Stomach (tissue), 9 donors: Measurements from ENCODE around the gene CTNNA3. TPM values are rescaled to one million over a fixed set of nuclear protein-coding genes. Genes with fewer than 3 reads are reported as not detected.

Experiments used
- DNase-seq, 2 donors: peaks; one replicate each; pipeline versions ENCODE4 v3.0.0 to v3.0.0-alpha.2; 2013 to 2019
- H3K27ac ChIP-seq, 5 donors: fragments of 200-600 bp in 4 of 5; sonication (generic) in 4 of 5; one replicate each; pipeline ENCODE4 v1.5.1; 2013 to 2019; ENCODE audit warnings: mild to moderate bottlenecking in 1 of 5, moderate library complexity in 1 of 5
- H3K27me3 ChIP-seq, 3 donors: fragments of 200-600 bp; sonication (generic); one replicate each; pipeline ENCODE4 v1.5.1; 2017 to 2019; ENCODE audit warnings: mixed run types in 1 of 3
- H3K36me3 ChIP-seq, 4 donors: fragments of 200-600 bp; sonication (generic); 1 replicate in 3 of 4; 2 replicates in 1 of 4; pipeline ENCODE4 v1.5.1; 2016 to 2019
- H3K4me1 ChIP-seq, 4 donors: fragments of 200-600 bp; sonication (generic); one replicate each; pipeline ENCODE4 v1.5.1; 2016 to 2019
- H3K4me3 ChIP-seq, 4 donors: fragments of 200-600 bp; sonication (generic) in 3 of 4; one replicate each; pipeline ENCODE4 v1.5.1; 2016 to 2019; ENCODE audit warnings: mild to moderate bottlenecking in 1 of 4
- H3K9me3 ChIP-seq, 4 donors: fragments of 200-600 bp; sonication (generic); one replicate each; pipeline ENCODE4 v1.5.1; 2016 to 2019
- CTCF ChIP-seq, 7 experiments: fragments of 450-650 bp in 4 of 7; fragments of 200-600 bp in 3 of 7; sonication (generic) in 3 of 7; IDR thresholded peaks; one replicate each; pipeline ENCODE4 v1.5.1; 2016 to 2019; ENCODE audit warnings: antibody characterized with exemption in 7 of 7, control low read depth in 2 of 7, mild to moderate bottlenecking in 1 of 7
- EP300 ChIP-seq: sonication (generic); formaldehyde crosslinking; IDR thresholded peaks from one replicate; pipeline ENCODE4 v1.6.1; 2017; ENCODE audit warnings: antibody characterized with exemption
- POLR2A ChIP-seq, 4 donors: fragments of 450-650 bp; IDR thresholded peaks; one replicate each; pipeline ENCODE4 v1.6.1; 2016; ENCODE audit warnings: antibody characterized with exemption in 4 of 4, control low read depth in 2 of 4, mild to moderate bottlenecking in 1 of 4, moderate library complexity in 1 of 4
- POLR2AphosphoS5 ChIP-seq, 3 donors: sonication (generic); formaldehyde crosslinking; IDR thresholded peaks; one replicate each; pipeline ENCODE4 v1.6.1; 2016; ENCODE audit warnings: antibody characterized with exemption in 3 of 3
- whole genome bisulfite sequencing, 5 donors: extraction: QIAGEN DNeasy Blood & Tissue Kit in 3 of 5; methylation state at CpG; one replicate each; pipeline versions ENCODE4 v1.1.5 to v1.1.7; 2013 to 2018; 5-methylcytosine and 5-hydroxymethylcytosine counted together
- intact Hi-C: fragments of 100-400 bp; cut with DNase I; formaldehyde crosslinking; loops from one replicate; pipeline ENCODE4 v1.15.1; 2023; ENCODE audit warnings: low total_unique reads
- polyA plus RNA-seq, 3 donors: library from polyadenylated mRNA; stranded (reverse); fragments of 200-250 nt; gene quantifications; one replicate each; pipeline ENCODE4 v1.2.3, GENCODE V29; 2013
- total RNA-seq, 5 donors: library from RNA; depleted of rRNA; stranded (reverse); fragments of >200 nt; gene quantifications; one replicate each; pipeline versions ENCODE4 v1.1.0 to v1.2.3, GENCODE V29; 2014 to 2016
- donor health status: healthy with polysubstance abuse.
- donor health status: Bipolar disorder and iron deficiency.
- donor health status: healthy.

Gene CTNNA3
- total and polyA plus RNA-seq, 8 donors = 0.14 to 46.1 (median 12.9) TPM; not detected in 2

GRCh38 chr10:66782776-66783175 lies 913.2 kb downstream of the CTNNA3 start:
- no peaks in the 10 kb centered on the region for H3K9me3 ChIP-seq
- 90 to 96% (median 92%) methylated on average over 1 of the region's 1 CpG for WGBS, 5 donors
- no peak overlapping the region for H3K27ac ChIP-seq
- no peaks in the 10 kb centered on the region for H3K27me3 ChIP-seq
- H3K36me3 ChIP-seq = no peaks in the 10 kb centered on the region
- H3K4me1 ChIP-seq = no peaks in the 10 kb centered on the region
- no peak for TF ChIP-seq POLR2A (IDR thresholded peaks at IDR 0.05)
- no peak for TF ChIP-seq CTCF (IDR thresholded peaks at IDR 0.05)
- no peak for TF ChIP-seq EP300
- no peak for TF ChIP-seq POLR2AphosphoS5 (IDR thresholded peaks at IDR 0.05)
- no peak for DNase-seq
- H3K4me3 ChIP-seq = no peak overlapping the region
- intact Hi-C loops = no loop called here

- Histone ChIP-seq H3K9me3 (no peaks in the 10 kb centered on the region), H3K4me3 (no peak overlapping the region), H3K36me3 (no peaks in the 10 kb centered on the region), H3K4me1 (no peaks in the 10 kb centered on the region), H3K27me3 (no peaks in the 10 kb centered on the region), H3K27ac (no peak overlapping the region)
- no peak for TF ChIP-seq CTCF (IDR thresholded peaks at IDR 0.05)
- no peak for TF ChIP-seq POLR2A (IDR thresholded peaks at IDR 0.05)
- no peak for TF ChIP-seq EP300
- no peak for TF ChIP-seq POLR2AphosphoS5 (IDR thresholded peaks at IDR 0.05)
- intact Hi-C loops = no loop called here
- no peak for DNase-seq
Observed at GRCh38 chr10:66782144-66782543, 913.9 kb downstream of the CTNNA3 start.

GRCh38 chr10:66780796-66781195 lies 915.2 kb downstream of the CTNNA3 start:
- Histone ChIP-seq H3K4me1 (no peaks in the 10 kb centered on the region), H3K9me3 (no peaks in the 10 kb centered on the region), H3K36me3 (no peaks in the 10 kb centered on the region), H3K4me3 (no peak overlapping the region), H3K27me3 (no peaks in the 10 kb centered on the region), H3K27ac (no peak overlapping the region)
- 80 to 91% (median 83%) methylated on average over 3 of the region's 3 CpGs for WGBS, 5 donors
- TF ChIP-seq CTCF (IDR thresholded peaks at IDR 0.05) (no peak), EP300 (no peak), POLR2AphosphoS5 (IDR thresholded peaks at IDR 0.05) (no peak), POLR2A (IDR thresholded peaks at IDR 0.05) (no peak)
- no peak for DNase-seq
- intact Hi-C loops = no loop called here

- no peaks in the 10 kb centered on the region for H3K27me3 ChIP-seq
- no peaks in the 10 kb centered on the region for H3K4me1 ChIP-seq
- no peaks in the 10 kb centered on the region for H3K9me3 ChIP-seq
- H3K27ac ChIP-seq = no peak overlapping the region
- TF ChIP-seq POLR2A (IDR thresholded peaks at IDR 0.05) = no peak
- TF ChIP-seq CTCF (IDR thresholded peaks at IDR 0.05) = no peak
- no peak for TF ChIP-seq POLR2AphosphoS5 (IDR thresholded peaks at IDR 0.05)
- no peak for TF ChIP-seq EP300
- H3K36me3 ChIP-seq = no peaks in the 10 kb centered on the region
- intact Hi-C loops = no loop called here
- no peak for DNase-seq
- WGBS, 5 donors = 54 to 68% (median 63%) methylated on average over 4 of the region's 4 CpGs
- no peak overlapping the region for H3K4me3 ChIP-seq
Observed at GRCh38 chr10:66778351-66778750, 917.6 kb downstream of the CTNNA3 start.
